AG20443 (cell line): ENCODE measurements around the gene PTGIS.

ENCODE experiments used
- DNase-seq: peaks from one replicate; pipeline ENCODE4 v3.0.0; 2012; ENCODE audit warnings: low spot score, mixed read lengths

Gene PTGIS

DNA sequence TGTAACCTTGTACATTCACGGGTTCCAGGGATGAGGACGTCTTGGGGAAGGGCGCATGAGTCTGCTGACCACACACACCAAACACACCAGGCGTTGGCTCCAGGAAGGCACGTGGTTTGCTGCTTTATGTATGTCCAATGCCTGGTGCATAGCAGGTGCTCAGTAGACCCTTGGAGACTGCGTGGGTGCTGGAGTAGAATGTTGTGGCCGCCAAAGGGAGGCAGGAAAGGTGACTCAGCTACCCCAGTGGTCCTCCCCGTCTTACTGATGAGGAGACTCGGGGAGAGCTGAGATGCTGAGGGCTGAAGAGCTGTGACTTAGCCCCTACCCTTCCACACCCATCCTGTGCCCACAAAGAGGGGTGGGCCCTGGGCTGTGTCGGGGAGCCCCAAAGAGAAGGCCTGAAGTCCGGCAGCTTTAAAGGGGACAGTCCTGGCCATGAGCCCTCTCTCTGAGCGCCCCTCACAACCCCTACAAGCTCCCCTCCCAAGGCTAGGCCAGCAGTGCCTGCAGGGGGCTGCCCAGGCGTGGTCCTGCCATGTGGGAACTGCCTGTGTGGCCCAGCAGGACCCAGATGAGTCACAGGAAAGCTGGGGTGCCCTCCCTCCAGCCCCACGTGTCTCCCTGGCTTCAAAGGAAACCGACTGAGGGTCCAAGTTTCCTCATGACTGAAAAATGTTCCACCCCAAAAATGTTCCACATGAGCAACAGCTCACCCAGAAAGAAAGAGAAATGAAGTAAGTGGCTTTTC, 28.0 kb upstream of the PTGIS start:
- peak; percentile 75 for DNase-seq

GRCh38 chr20:49595346-49595745, 27.4 kb upstream of the PTGIS start:
- DNase-seq: no peak

DNA sequence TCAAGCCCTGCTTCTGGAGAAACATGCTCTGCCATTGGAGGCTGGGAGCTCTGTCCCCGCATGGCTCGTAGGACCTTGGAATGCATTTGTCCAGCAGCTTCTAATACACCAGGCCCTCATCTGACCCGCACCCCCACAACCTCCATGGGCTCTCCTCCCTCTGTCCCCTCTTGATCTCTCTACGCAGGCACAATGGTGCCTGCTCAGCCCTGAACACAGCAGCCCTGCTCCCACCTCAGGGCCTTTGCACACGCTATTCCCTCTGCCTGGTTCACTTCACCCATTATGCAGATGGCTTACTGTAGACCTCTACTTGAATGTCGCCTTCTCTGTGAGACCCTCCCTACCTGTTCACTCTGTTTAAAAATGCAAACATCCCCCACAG, 27.0 kb upstream of the PTGIS start:
- no peak for DNase-seq

- peak; percentile 85 for DNase-seq
Observed at GRCh38 chr20:49594143-49594930, 26.4 kb upstream of the PTGIS start.

DNA sequence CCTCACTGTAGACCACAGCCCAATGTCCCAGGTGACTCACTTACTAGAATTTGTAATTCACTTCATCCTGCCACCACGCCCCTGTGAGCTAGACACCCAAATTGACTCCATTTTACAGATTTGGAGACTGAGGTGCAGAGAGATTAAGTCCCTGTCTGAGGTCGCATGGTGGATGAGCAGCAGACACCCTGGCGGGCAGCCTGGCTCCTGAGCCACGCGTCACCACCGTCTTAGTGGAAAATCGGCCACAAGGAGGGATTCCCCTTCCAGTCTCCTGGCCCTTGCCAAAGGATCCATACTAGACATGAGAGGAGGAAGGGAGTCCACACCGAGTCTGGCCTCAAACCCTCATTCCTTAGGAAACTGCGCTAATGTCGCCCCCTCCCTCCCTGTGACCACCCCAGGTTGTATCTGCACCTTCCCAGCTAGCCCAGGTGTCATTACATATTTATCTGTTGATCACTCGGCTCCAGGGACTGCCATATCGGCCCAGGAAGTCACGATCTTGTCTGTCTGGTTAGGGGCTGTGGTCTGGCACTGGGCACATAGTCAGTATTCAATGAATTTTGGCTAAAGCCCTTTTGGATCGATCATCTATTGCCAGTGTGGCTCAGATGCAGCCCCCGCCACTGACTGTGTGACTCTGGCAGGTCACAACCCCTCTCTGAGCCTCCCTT, 25.7 kb upstream of the PTGIS start:
- DNase-seq: no peak

- DNase-seq: no peak
Observed at GRCh38 chr20:49592120-49592519, 24.2 kb upstream of the PTGIS start.

GRCh38 chr20:49591217-49591865, 23.4 kb upstream of the PTGIS start:
- no peak for DNase-seq

GRCh38 chr20:49590163-49591017, 22.5 kb upstream of the PTGIS start:
- DNase-seq: no peak

- DNase-seq: no peak
Observed at GRCh38 chr20:49589747-49590146, 21.8 kb upstream of the PTGIS start.

DNA sequence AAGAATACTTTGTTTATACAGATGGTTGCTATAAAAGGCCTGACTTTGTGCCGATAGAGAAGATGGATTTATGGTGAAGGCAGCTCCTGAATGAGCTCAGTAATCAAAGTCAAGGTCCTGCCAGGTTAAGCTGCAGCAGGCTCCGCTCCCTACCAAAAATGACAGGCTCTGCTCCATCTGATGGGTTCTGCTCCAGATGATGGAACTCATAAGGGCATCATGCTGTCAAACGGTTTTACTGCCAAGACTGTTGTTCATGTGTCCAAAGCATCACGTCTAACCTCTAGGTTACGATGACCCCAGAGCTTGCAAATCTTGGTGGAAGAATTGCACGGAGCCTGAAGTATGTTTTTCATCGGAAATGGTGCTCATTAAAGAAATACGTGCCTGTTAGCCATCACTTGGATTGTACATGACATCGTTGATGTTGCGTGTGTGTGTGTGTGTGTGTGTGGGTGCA, 19.2 kb upstream of the PTGIS start:
- DNase-seq: peak; percentile 60

DNA sequence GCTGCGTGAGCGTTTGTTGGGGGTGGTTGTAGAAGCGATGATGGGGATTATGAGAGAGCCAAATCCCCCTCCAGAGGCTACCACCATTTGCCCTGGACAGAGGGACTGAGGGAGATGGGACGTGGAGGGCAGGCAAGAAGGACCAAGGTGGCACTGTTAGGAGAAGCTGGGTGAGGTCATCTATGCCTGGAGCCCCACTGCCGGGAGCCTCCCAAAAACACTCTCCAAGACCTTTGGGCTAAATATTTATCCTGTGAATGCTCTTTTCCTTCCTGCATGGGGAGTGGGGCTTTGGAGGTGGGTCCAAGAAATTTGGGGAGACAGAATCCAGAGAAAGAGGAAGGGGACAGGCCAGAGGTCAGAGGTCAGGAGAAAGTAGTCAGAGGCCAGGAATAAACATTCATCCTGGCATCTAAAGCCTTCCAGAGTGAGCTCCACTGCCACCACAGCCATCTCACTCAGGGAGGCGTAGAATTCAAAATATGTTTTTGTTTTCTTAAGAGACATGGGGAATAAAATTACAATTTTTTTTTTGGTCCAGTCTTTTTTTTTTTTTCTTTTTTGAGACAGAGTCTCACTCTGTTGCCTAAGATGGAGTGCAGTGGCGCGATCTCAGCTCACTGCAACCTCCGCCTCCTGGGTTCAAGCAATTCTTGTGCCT, 17.8 kb upstream of the PTGIS start:
- DNase-seq: no peak

GRCh38 chr20:49584418-49585382, 16.8 kb upstream of the PTGIS start:
- DNase-seq: no peak

DNA sequence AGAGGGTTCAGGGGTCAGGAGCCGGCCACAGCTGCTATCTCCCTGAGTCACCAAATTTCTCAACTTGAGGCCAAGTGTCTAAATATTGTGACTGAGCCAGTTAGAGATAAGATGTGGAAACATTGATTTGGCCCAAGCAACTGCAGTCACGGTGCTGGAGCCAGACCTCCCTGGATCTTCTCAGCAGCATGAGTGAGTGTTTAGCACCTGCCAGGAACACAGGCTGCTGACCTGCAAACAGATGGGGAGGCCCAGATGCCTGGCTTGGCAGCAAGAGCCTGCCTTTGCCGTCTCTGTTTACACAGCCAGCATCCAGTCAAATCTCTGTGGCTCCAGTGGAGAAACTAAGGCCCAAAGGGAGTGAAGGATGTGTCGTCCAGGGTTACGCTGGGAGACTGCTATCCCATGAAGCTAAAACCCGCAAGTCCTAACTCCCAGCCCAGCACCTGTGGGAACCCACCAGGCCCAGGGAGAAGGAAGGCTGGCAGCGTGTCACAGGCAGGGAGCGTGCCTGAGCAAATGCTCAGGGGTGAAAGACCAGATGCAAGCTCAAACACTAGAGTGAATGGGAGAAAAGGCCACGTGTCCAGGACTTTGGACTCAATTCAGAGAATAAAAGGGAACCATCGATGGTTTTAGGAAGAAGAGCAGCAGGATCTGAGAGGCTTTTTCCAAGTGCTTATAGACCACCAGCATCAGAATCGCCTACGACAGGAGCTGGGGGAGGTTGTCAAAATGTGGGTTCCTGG, 15.9 kb upstream of the PTGIS start:
- DNase-seq: peak; percentile 79

DNA sequence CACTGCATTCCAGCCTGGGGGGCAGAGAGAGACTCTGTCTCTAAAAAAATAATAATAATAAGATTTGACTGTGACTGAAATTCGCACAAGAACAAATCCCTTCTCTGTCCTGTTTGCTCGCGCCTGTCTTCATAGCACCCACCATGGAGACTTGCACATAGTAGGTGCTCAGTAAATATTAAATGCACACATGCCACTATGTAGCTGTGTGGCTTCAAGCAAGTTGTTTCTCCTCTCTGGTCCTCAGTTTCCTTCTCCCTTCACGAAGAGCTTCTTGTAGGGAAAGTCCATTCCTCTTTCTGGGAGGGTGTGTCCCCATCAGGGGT, 15.4 kb upstream of the PTGIS start:
- DNase-seq: no peak

DNA sequence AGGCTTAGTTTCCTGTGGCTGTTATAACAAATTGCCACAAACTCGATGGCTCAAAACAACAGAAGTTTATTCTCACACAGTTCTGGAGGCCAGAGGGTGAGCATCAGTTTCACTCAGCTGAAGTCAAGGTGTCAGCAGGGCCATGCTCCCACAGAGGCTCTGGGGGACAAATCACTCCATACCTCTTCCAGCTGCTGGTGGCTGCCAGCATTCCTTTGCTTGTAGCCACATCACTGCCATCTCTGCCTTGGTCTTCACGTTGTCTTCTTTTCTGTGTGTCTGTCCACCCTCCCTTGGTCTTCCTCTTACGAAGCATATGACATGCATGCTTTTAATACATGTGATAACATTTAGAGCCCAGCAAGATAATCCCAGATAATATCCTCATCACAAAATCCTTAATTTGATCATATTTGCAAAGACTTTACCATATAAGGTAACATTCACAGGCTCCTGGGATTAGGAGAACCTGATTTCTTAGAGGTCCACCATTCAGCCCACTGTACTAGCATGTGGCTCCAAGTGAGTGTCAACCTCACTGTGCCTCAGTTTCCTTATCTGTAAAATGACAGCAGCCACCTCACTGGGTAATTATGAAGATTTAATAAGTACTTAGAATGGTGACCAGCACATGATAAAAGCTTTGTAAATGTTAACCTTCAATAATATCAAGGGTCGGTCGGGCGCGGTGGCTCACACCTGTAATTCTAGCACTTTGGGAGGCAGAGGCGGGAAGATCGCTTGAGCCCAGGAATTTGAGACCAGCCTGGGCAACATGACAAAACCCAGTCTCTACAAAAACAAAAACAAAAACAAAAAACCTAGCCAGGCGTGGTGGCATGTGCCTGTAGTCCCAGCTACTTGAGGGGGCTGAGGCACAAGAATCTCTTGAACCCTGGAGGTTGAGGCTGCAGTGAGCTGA, 14.7 kb upstream of the PTGIS start:
- DNase-seq: no peak

- DNase-seq: no peak
Observed at GRCh38 chr20:49581482-49581881, 13.5 kb upstream of the PTGIS start.

DNA sequence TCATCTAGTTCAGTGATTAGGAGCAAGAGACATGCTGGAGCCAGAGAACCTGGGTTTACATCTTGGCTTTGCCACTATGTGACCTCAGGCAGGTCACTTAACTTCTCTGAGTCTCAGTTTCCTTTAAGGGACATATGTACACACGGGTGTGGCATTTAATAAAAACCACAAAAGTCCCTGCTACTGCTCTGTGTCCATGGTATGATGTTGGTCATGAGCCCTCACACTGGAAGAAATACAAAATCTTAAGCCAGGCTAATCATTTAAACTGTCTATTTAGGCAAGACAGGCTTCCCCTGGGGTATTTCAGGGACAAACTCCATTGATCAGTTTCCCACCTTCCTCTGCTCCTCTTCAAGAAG, 12.9 kb upstream of the PTGIS start:
- DNase-seq: no peak
